ENCODE results near the gene IL17F.

IL17F gene

GRCh38 chr6:52271852-52272460 is 27.7 kb upstream of the IL17F start:
- no peak for DNase-seq
- Histone ChIP-seq H3K27me3 (no peaks in the 10 kb centered on the region), H3K36me3 (peaks cover 97% of the 10 kb centered on the region), H3K9me3 (no peaks in the 10 kb centered on the region), H3K4me3 (ENCODE audit: low read depth, low read length) (no peak overlapping the region), H3K4me1 (no peaks in the 10 kb centered on the region)
- no peak for TF ChIP-seq CTCF (IDR thresholded peaks at IDR 0.05; ENCODE audit: low read depth, low read length)

GRCh38 chr6:52263709-52264540 is 19.6 kb upstream of the IL17F start:
- Histone ChIP-seq H3K4me1 (no peaks in the 10 kb centered on the region), H3K36me3 (peaks cover 76% of the 10 kb centered on the region), H3K27me3 (no peaks in the 10 kb centered on the region), H3K4me3 (ENCODE audit: low read depth, low read length) (no peak overlapping the region), H3K9me3 (no peaks in the 10 kb centered on the region)
- peak; percentile 98 for TF ChIP-seq CTCF (IDR thresholded peaks at IDR 0.05; ENCODE audit: low read depth, low read length)
- DNase-seq = peak; percentile 68

- Histone ChIP-seq H3K4me1 (no peaks in the 10 kb centered on the region), H3K36me3 (peaks cover 65% of the 10 kb centered on the region), H3K9me3 (no peaks in the 10 kb centered on the region), H3K4me3 (ENCODE audit: low read depth, low read length) (no peak overlapping the region), H3K27me3 (no peaks in the 10 kb centered on the region)
- no peak for TF ChIP-seq CTCF (IDR thresholded peaks at IDR 0.05; ENCODE audit: low read depth, low read length)
- DNase-seq = no peak
Measured at GRCh38 chr6:52262620-52263344, 18.5 kb upstream of the IL17F start.

GRCh38 chr6:52261229-52261628 is 16.9 kb upstream of the IL17F start:
- Histone ChIP-seq H3K4me1 (no peaks in the 10 kb centered on the region), H3K9me3 (no peaks in the 10 kb centered on the region), H3K27me3 (no peaks in the 10 kb centered on the region), H3K36me3 (peaks cover 52% of the 10 kb centered on the region), H3K4me3 (ENCODE audit: low read depth, low read length) (no peak overlapping the region)
- TF ChIP-seq CTCF (IDR thresholded peaks at IDR 0.05; ENCODE audit: low read depth, low read length) = no peak
- DNase-seq = no peak

- no peak for DNase-seq
- peaks cover 46% of the 10 kb centered on the region for H3K36me3 ChIP-seq
- no peaks in the 10 kb centered on the region for H3K4me1 ChIP-seq
- no peak for TF ChIP-seq CTCF (IDR thresholded peaks at IDR 0.05; ENCODE audit: low read depth, low read length)
- no peaks in the 10 kb centered on the region for H3K9me3 ChIP-seq
- no peak overlapping the region for H3K4me3 ChIP-seq (ENCODE audit: low read depth, low read length)
- no peaks in the 10 kb centered on the region for H3K27me3 ChIP-seq
Measured at GRCh38 chr6:52260634-52261033, 16.3 kb upstream of the IL17F start.

Measured in BE2C (cell line).